Memory B cell (primary cell): Measurements from ENCODE around the gene RNF166.

ENCODE experiments used
- ATAC-seq: fragments of 150-1000 bp; cut with Tn5 transposase; 2 replicates; pipeline ENCODE4 v1.10.0; 2021; ENCODE audit warnings: low read depth, mild to moderate bottlenecking, moderate library complexity
- DNase-seq, 2 donors: peaks; one replicate each; pipeline ENCODE4 v3.0.0; 2022; ENCODE audit warnings: low spot score in 2 of 2
- H3K27ac Mint-ChIP-seq: one replicate; pipeline ENCODE4 v1.8.0; 2022; ENCODE audit warnings: mild to moderate bottlenecking, moderate library complexity, mixed read lengths
- H3K27me3 Mint-ChIP-seq: one replicate; pipeline ENCODE4 v1.8.0; 2022; ENCODE audit warnings: mixed read lengths
- H3K36me3 Mint-ChIP-seq: one replicate; pipeline ENCODE4 v1.8.0; 2022; ENCODE audit warnings: mild to moderate bottlenecking, mixed read lengths
- H3K4me1 Mint-ChIP-seq: one replicate; pipeline ENCODE4 v1.8.0; 2022; ENCODE audit warnings: mixed read lengths
- H3K4me3 Mint-ChIP-seq: one replicate; pipeline ENCODE4 v1.8.0; 2022; ENCODE audit warnings: mild to moderate bottlenecking, moderate library complexity, mixed read lengths
- H3K9me3 Mint-ChIP-seq: one replicate; pipeline ENCODE4 v1.8.0; 2022; ENCODE audit warnings: mixed read lengths

The RNF166 gene

GRCh38 chr16:88713054-88713453, 6.8 kb upstream of the RNF166 start:
- no peaks in the 10 kb centered on the region for H3K27me3 Mint-ChIP-seq
- no peak for DNase-seq

GRCh38 chr16:88712362-88712979, 6.3 kb upstream of the RNF166 start:
- ATAC-seq = no peak
- no peaks in the 10 kb centered on the region for H3K9me3 Mint-ChIP-seq

More at GRCh38 chr16:88713054-88713453, 6.8 kb upstream of the RNF166 start:
- no peak overlapping the region for H3K27ac Mint-ChIP-seq
- no peak for ATAC-seq
- peaks cover 3% of the 10 kb centered on the region for H3K4me1 Mint-ChIP-seq
- H3K9me3 Mint-ChIP-seq = no peaks in the 10 kb centered on the region
- peaks cover 6% of the 10 kb centered on the region for H3K36me3 Mint-ChIP-seq
- no peak overlapping the region for H3K4me3 Mint-ChIP-seq

DNA sequence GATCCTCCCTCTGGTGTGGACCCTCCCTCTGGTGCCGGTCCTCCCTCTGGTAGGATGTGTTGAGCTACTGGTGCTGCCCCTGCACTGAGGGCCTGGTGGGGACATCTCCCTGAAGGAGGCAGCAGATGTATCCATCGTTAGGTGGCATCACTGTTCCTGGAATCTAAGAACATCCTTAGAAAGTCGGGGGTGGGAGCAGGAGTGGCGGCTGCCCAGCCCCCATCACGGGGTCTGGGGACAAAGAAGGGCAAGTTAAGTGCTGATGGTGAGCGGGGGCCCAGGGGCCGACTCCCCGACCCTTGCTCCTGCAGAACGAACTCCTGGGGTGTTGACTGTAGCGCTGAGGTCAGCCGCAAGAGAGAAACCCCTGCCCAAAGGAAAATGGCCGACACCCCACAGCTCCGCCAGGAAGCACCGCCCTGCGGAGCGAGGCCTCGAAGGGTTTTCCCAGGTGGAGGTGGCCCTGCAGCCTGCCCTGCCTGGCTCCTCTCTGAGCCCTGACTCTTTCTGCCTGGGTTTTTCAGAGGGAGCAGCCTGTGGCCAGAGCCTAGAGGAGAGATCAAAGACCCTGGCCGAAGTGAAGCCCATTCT, 5.6 kb upstream of the RNF166 start:
- Mint-ChIP-seq H3K9me3 (no peaks in the 10 kb centered on the region), H3K4me3 (no peak overlapping the region), H3K27me3 (no peaks in the 10 kb centered on the region), H3K4me1 (peaks cover 11% of the 10 kb centered on the region), H3K36me3 (no peaks in the 10 kb centered on the region), H3K27ac (peak overlapping the region; percentile 50)
- no peak for ATAC-seq
- DNase-seq = no peak

More at GRCh38 chr16:88712362-88712979, 6.3 kb upstream of the RNF166 start:
- H3K36me3 Mint-ChIP-seq = peaks cover 4% of the 10 kb centered on the region
- no peak overlapping the region for H3K4me3 Mint-ChIP-seq
- no peaks in the 10 kb centered on the region for H3K27me3 Mint-ChIP-seq
- DNase-seq = no peak
- peaks cover 5% of the 10 kb centered on the region for H3K4me1 Mint-ChIP-seq
- no peak overlapping the region for H3K27ac Mint-ChIP-seq

GRCh38 chr16:88710556-88710955, 4.3 kb upstream of the RNF166 start:
- Mint-ChIP-seq H3K9me3 (no peaks in the 10 kb centered on the region), H3K27me3 (no peaks in the 10 kb centered on the region), H3K4me1 (peaks cover 11% of the 10 kb centered on the region), H3K36me3 (no peaks in the 10 kb centered on the region), H3K4me3 (no peak overlapping the region), H3K27ac (no peak overlapping the region)
- no peak for ATAC-seq
- no peak for DNase-seq

GRCh38 chr16:88706965-88707826, 988 bp upstream of the RNF166 start:
- Mint-ChIP-seq H3K27me3 (no peaks in the 10 kb centered on the region), H3K36me3 (no peaks in the 10 kb centered on the region), H3K9me3 (no peaks in the 10 kb centered on the region), H3K27ac (peak overlapping the region; percentile 89), H3K4me1 (peaks cover 34% of the 10 kb centered on the region), H3K4me3 (peak overlapping the region; percentile 86)
- DNase-seq = no peak
- ATAC-seq = no peak

GRCh38 chr16:88705801-88706228, 393 bp downstream of the RNF166 start:
- Mint-ChIP-seq H3K9me3 (no peaks in the 10 kb centered on the region), H3K36me3 (no peaks in the 10 kb centered on the region), H3K27me3 (no peaks in the 10 kb centered on the region), H3K4me1 (peaks cover 46% of the 10 kb centered on the region), H3K27ac (peak overlapping the region; percentile 89), H3K4me3 (peak overlapping the region; percentile 86)
- ATAC-seq (peak; percentile 14), DNase-seq (no peak)

DNA sequence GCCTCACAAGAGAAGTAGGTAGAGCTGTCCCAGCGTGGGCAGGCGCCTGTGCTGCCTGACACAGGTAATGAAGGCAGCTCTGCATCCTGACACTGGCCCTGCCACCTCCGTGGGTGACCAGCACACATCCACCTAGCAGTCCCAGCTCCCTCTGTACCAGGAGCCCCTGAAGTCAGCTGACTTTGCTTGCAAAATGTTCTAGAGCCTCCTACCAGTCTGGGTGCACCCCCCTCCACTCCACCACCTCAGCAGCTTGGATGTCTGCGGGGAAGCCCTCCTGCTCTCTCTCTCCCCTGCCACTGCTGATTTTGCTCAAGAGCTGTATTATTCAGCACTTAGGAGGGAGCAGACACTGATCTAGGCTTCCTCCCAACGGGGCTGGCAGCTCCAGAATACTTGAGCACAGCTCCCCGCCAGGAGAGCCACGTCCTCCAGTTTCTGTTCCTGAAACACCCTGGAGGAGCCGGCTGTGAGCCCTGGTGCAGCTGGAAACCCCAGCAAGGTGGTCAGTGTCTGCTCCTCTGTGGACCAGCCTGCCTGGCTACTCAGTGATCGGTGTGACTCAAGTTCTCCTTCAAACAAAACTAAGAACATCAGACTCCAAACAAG, 1.0 kb downstream of the RNF166 start:
- Mint-ChIP-seq H3K36me3 (no peaks in the 10 kb centered on the region), H3K4me1 (peaks cover 45% of the 10 kb centered on the region)

DNA sequence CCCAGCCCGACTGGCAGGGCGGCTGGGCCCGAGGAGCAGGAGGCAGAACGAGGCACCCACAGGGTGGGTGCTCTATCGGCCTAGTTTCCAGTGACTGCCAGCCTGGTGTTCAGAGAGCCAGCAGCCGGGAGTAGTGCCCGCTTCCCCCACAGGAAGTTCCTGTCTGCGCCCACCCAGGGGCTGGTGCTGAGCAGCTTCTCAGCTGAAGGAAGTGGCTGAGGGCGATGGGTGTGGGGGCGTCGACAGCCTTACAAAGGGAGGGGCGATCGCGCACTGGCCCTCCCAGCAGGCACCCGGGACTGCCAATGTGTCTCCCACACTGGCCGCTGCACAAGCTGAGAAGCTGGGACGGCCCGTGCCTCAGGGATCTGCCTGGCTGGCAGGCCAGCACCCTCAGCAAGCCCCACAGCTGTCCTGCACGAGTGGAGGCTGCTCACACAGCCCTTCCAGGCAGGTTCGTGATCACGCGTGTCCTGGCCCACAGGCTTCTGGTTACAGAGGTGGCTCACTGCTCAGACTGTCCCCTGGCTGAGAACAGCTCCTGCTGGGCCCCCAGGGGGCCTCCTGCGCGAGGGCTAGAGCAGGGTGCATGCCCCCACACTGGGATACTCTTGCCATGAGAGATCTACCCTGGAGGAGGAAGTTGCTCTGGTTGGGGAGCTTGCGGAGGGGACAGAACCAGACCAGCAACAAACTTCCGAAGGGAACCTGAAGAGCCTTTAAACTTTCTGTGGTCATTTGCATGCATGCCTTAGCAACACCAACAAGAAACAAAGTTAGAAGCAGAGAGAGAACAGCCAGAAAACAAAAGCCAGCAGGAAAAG, 2.5 kb downstream of the RNF166 start:
- Mint-ChIP-seq H3K4me3 (peak overlapping the region; percentile 79), H3K27me3 (no peaks in the 10 kb centered on the region), H3K36me3 (no peaks in the 10 kb centered on the region), H3K27ac (peak overlapping the region; percentile 62), H3K4me1 (peaks cover 52% of the 10 kb centered on the region), H3K9me3 (no peaks in the 10 kb centered on the region)
- no peak for ATAC-seq
- DNase-seq = peak in 1 of 2 donors; percentile 39

More for the DNA sequence above, 1.0 kb downstream of the RNF166 start:
- H3K4me3 Mint-ChIP-seq = peak overlapping the region; percentile 79
- H3K9me3 Mint-ChIP-seq = no peaks in the 10 kb centered on the region
- ATAC-seq = no peak
- H3K27me3 Mint-ChIP-seq = no peaks in the 10 kb centered on the region
- DNase-seq = peak in 1 of 2 donors; percentile 32
- H3K27ac Mint-ChIP-seq = peak overlapping the region; percentile 89

GRCh38 chr16:88702371-88703210, 3.6 kb downstream of the RNF166 start:
- no peaks in the 10 kb centered on the region for H3K27me3 Mint-ChIP-seq
- peak overlapping the region; percentile 79 for H3K4me3 Mint-ChIP-seq
- no peaks in the 10 kb centered on the region for H3K9me3 Mint-ChIP-seq
- H3K27ac Mint-ChIP-seq = peak overlapping the region; percentile 62
- DNase-seq (no peak), ATAC-seq (no peak)
- H3K4me1 Mint-ChIP-seq = peaks cover 55% of the 10 kb centered on the region
- peaks cover 1% of the 10 kb centered on the region for H3K36me3 Mint-ChIP-seq

DNA sequence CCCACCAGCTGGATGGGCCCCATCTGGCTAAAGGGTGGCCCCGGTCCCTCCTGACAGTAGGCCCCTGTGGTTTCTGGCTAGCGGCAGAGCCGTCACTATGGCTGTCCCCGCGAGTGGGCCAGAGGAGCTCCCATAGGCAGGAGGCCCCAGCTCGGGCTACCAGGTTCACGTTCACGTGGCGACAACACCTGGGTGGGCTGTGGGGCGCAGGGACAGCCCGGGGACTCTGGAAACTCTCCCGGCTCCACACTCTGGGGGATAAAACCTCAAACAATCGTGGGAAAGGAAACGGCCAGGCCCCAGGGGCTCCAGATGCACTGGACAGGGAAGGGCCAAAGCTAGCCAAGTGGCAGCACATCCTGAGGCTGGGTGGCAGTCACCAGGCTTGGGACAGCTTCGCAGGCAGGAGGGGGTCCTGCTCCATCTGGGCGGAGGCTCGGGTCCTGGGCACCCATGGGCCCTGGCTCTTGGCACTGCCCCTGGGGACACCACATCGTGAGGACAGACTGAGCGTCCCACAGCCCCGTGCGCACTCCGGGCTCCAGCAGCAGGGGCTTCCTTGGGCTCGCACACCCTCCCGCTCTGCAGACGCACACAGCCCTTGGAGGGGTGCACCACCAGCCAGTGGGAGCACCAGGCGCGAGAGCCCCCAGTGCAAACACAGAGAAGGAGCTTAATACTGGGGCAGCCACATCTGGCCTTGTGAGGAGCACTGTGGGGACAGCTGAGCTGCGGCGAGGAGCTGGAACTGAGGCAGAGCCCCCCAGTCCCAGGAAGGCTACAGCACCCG, 4.4 kb downstream of the RNF166 start:
- Mint-ChIP-seq H3K4me1 (peaks cover 47% of the 10 kb centered on the region), H3K4me3 (peak overlapping the region; percentile 79), H3K36me3 (peaks cover 1% of the 10 kb centered on the region), H3K27me3 (no peaks in the 10 kb centered on the region), H3K9me3 (no peaks in the 10 kb centered on the region), H3K27ac (peak overlapping the region; percentile 62)
- DNase-seq = no peak
- no peak for ATAC-seq

DNA sequence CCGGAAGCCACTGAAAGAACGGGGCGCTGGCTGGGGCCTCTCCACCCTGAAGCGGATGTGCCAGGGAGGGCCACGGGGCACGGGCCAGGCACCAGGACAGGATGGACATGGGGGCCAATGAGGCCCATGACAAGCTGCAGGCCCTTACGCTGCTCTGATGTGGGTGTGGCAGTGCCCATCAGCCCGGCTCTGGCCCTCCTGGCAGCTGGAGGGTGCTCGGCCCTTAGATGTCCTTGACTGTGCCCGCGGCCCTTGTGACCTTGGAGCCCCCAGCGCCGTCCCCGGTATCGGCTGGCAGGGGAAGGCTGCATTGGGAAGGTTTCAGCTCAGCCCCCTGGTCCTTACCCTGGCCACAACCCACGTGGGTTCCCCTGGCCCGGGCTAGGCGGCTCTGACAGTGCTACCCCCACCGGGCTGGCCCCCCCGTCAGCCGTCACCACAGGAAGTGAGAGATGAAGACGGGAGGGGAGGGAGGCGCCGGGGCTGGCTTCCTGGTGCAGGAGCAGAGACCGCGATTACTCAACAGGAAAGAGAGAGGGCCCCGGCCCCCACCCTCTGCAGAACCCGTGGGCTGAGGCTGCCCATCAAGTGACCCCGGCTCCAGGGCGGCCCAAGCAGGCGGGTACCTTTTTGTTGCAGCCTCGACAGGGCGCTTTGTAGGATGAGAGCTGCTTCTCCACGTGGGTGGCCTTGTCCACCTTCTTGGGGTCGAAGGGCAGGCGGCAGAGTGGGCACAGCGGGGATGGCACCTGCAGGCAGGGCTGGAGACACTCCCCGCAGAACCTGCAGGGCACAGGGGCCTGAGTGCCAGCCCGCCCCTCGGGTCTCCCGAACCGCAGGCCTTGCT, 5.3 kb downstream of the RNF166 start:
- peak overlapping the region; percentile 62 for H3K27ac Mint-ChIP-seq
- peaks cover 47% of the 10 kb centered on the region for H3K4me1 Mint-ChIP-seq
- ATAC-seq (peak; percentile 79), DNase-seq (peak; percentile 71 to 83)
- H3K9me3 Mint-ChIP-seq = no peaks in the 10 kb centered on the region
- peaks cover 1% of the 10 kb centered on the region for H3K36me3 Mint-ChIP-seq
- H3K4me3 Mint-ChIP-seq = peak overlapping the region; percentile 79
- H3K27me3 Mint-ChIP-seq = no peaks in the 10 kb centered on the region
